NCI-H774 (cell line): ENCODE results near the gene RRP8.

ENCODE experiments used
- DNase-seq: peaks from one replicate; lab custom pipeline; 2025; lab: John Stamatoyannopoulos, UW

RRP8 gene

GRCh38 chr11:6632116-6633073 lies 29.0 kb upstream of the RRP8 start:
- DNase-seq = no peak

GRCh38 chr11:6631361-6631890 lies 28.0 kb upstream of the RRP8 start:
- no peak for DNase-seq

GRCh38 chr11:6630632-6631291 lies 27.3 kb upstream of the RRP8 start:
- no peak for DNase-seq

- peak; percentile 36 for DNase-seq
Observed at GRCh38 chr11:6629892-6630631, 26.6 kb upstream of the RRP8 start.

- DNase-seq = no peak
Observed at GRCh38 chr11:6629573-6629891, 26.1 kb upstream of the RRP8 start.

GRCh38 chr11:6628526-6628925 lies 25.1 kb upstream of the RRP8 start:
- DNase-seq = no peak

- no peak for DNase-seq
Observed at GRCh38 chr11:6627762-6628241, 24.4 kb upstream of the RRP8 start.

- no peak for DNase-seq
Observed at GRCh38 chr11:6626971-6627761, 23.8 kb upstream of the RRP8 start.

GRCh38 chr11:6625832-6626420 lies 22.5 kb upstream of the RRP8 start:
- DNase-seq = no peak

- no peak for DNase-seq
Observed at GRCh38 chr11:6625156-6625831, 21.9 kb upstream of the RRP8 start.

- no peak for DNase-seq
Observed at GRCh38 chr11:6623391-6624363, 20.3 kb upstream of the RRP8 start.

- DNase-seq = peak; percentile 33
Observed at GRCh38 chr11:6622261-6623171, 19.1 kb upstream of the RRP8 start.

- DNase-seq = no peak
Observed at GRCh38 chr11:6621711-6622211, 18.3 kb upstream of the RRP8 start.

GRCh38 chr11:6620636-6621035 lies 17.2 kb upstream of the RRP8 start:
- no peak for DNase-seq

- peak; percentile 83 for DNase-seq
Observed at GRCh38 chr11:6619004-6619745, 15.8 kb upstream of the RRP8 start, which contains the start of gene TPP1. Gene TPP1, minus strand, starts transcription at chr11:6619422. Its CDS starts 22 bp downstream, at chr11:6619400.

GRCh38 chr11:6618117-6619003 lies 14.9 kb upstream of the RRP8 start:
- DNase-seq = no peak
